GM19193 (cell line): ENCODE data around the gene PSMA2.

Source experiments
- POLR2A ChIP-seq: IDR thresholded peaks from 4 replicates; pipeline ENCODE4 v1.6.1; 2011; ENCODE audit not compliant: insufficient read depth, insufficient read length; ENCODE audit errors: extremely low read depth

Gene PSMA2

GRCh38 chr7:42883950-42884349 is 48.0 kb downstream of the PSMA2 start:
- no peak for TF ChIP-seq POLR2A

GRCh38 chr7:42880392-42880791 is 51.6 kb downstream of the PSMA2 start:
- no peak for TF ChIP-seq POLR2A

- TF ChIP-seq POLR2A: no peak
Observed at GRCh38 chr7:42878303-42878702, 53.7 kb downstream of the PSMA2 start.

- TF ChIP-seq POLR2A: no peak
Observed at GRCh38 chr7:42877862-42878261, 54.1 kb downstream of the PSMA2 start.

GRCh38 chr7:42876182-42877068 is 55.5 kb downstream of the PSMA2 start:
- no peak for TF ChIP-seq POLR2A

- no peak for TF ChIP-seq POLR2A
Observed at GRCh38 chr7:42869131-42870020, 62.6 kb downstream of the PSMA2 start.

GRCh38 chr7:42868480-42868879 is 63.5 kb downstream of the PSMA2 start:
- no peak for TF ChIP-seq POLR2A
